Measurements from ENCODE around the gene GLI2. TPM values are rescaled to one million over a fixed set of nuclear protein-coding genes. Genes with fewer than 3 reads are reported as not detected.

GLI2 gene
- total and polyA plus RNA-seq, 2 donors (not counting 1 experiment from before 2014, with no cell fraction given): not detected

DNA sequence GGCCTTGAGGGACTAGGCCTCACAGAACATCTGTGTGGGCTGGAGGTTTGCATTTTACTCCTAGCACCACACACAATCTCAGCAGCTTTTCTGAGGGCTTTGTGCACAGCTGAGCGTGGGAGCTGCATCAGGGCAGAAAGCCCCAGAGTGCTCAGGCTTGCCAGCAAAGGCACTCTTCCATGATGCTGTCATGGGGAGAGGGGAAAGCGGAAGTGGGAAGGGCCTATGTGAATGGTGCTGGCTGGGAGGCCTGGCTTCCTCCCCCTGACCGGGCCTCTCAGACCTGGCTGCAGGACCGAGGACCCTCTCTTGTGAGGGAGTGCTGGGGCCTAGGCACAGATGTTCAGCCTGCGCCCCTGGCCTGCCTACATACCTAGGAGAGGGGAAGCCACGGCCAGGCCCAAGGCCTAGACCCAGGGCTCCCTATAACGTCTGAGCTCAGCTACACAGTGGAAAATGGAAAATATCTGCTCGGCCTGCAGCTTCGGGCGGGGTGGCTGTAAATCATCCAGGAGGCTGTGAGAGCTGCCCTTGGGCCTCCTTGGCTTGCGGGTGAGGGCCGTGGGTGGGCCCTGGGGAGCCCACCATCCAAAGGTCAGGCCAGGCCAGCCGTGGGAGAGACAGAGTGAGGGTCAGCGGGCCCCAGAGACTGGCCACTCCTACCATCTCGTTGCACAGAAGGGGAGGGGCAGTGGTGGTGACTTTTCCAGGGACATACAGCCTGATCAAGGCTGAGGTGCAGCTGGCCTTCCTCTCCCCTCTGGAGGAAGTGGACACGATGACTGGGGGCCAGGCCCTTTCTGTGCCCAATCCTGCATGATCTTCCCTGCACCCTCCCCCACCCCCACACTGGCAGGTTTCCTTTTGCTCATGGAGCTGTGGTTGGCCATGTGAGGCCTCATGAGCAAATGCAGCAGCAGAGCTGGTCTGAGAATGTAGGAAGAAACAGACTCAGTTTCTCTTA is 22.8 kb downstream of the GLI2 start:
- no peaks in the 10 kb centered on the region for H3K9me3 Mint-ChIP-seq (ENCODE audit: insufficient read depth)

More for the DNA sequence above, 22.8 kb downstream of the GLI2 start:
- H3K27me3 Mint-ChIP-seq: peaks cover 11% of the 10 kb centered on the region
- H3K27ac Mint-ChIP-seq: no peak overlapping the region
- Histone ChIP-seq H3K9me3 (ENCODE audit: control extremely low read depth in 1 of 3, control insufficient read depth in 2 of 3, insufficient read depth in 1 of 3, low read length in 2 of 3) (peaks cover 0 to 6% (median 0%) of the 10 kb centered on the region in 3 donors), H3K4me3 (ENCODE audit: control extremely low read depth in 1 of 5, extremely low read depth in 1 of 5, insufficient read depth in 1 of 5, low read depth in 2 of 5, low read length in 4 of 5) (no peak overlapping the region), H3K4me2 (replicated peaks; ENCODE audit: low read depth, low read length, poor library complexity, severe bottlenecking) (no peak overlapping the region), H3K9ac (ENCODE audit: low read length) (no peak overlapping the region), H3K27me3 (replicated peaks in 1 of 4; ENCODE audit: control extremely low read depth in 1 of 4, control insufficient read depth in 3 of 4, insufficient read depth in 4 of 4, low read length in 3 of 4) (peaks cover 0 to 6% (median 0%) of the 10 kb centered on the region in 4 experiments), H3K79me2 (ENCODE audit: control insufficient read depth, insufficient read depth, low read length) (no peaks in the 10 kb centered on the region), H4K20me1 (ENCODE audit: control insufficient read depth, insufficient read depth, low read length, poor library complexity, severe bottlenecking) (no peaks in the 10 kb centered on the region), H2AFZ (ENCODE audit: insufficient read depth, low read depth, low read length, poor library complexity, severe bottlenecking) (no peak overlapping the region), H3K36me3 (replicated peaks in 1 of 2; ENCODE audit: control extremely low read depth in 1 of 2, control insufficient read depth in 1 of 2, extremely low read depth in 1 of 2, insufficient read depth in 2 of 2, low read length in 1 of 2) (no peaks in the 10 kb centered on the region), H3K4me1 (ENCODE audit: control insufficient read depth in 2 of 2, insufficient read depth in 2 of 2, low read length in 2 of 2) (no peaks in the 10 kb centered on the region), H3K27ac (ENCODE audit: low read length in 2 of 2) (no peak overlapping the region)
- CTCF ChIA-PET: no interaction called here
- DNase-seq (no peak), ATAC-seq (ENCODE audit: low read depth) (no peak)
- POLR2A ChIA-PET: no interaction called here
- 92% methylated on average over 13 of the region's 16 CpGs for WGBS (ENCODE audit: insufficient coverage)
- intact Hi-C loops (cut with micrococcal nuclease): no loop called here
- no peak overlapping the region for H3K4me3 Mint-ChIP-seq
- TF ChIP-seq CTCF (IDR thresholded peaks at IDR 0.05): no peak
- TF ChIP-seq EZH2 (IDR thresholded peaks at IDR 0.05; ENCODE audit: borderline replicate concordance, insufficient read depth, low read depth, low read length, poor library complexity, severe bottlenecking): no peak
- H3K4me1 Mint-ChIP-seq: no peaks in the 10 kb centered on the region

Data from B cell (primary cell).